Kidney glomerular epithelial cell (primary cell): ENCODE results near the gene COX5A.
"Not testable (repeated sequence)": the region's sequence is repeated elsewhere in the genome, so short reads cannot be mapped to it uniquely, and the experiment has no call there.

ENCODE experiments used
- DNase-seq: peaks from one replicate; lab custom pipeline; 2025; lab: John Stamatoyannopoulos, UW

The COX5A gene

GRCh38 chr15:74955796-74956647 lies 18.1 kb upstream of the COX5A start:
- DNase-seq, result no peak

DNA sequence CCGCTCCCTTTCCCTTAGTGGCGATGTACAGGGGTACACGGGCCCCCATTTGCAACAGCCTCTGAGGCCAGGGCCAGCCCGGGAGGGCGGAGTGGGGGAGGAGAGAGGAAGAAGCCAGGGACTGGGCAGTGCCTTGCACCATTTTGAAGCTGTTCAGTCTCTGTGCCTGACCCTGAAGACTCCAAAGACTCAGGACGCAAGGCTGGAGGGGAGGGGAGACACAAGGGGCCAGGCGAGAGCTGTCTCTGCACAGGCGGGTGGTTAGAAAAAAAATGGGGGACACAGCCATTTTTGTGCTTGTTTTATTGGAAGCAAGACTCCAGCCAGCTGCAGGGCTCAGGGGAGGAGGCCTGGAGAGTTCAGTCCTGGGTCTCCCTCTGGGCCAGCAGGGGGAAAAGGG lies 17.1 kb upstream of the COX5A start:
- no peak for DNase-seq

DNA sequence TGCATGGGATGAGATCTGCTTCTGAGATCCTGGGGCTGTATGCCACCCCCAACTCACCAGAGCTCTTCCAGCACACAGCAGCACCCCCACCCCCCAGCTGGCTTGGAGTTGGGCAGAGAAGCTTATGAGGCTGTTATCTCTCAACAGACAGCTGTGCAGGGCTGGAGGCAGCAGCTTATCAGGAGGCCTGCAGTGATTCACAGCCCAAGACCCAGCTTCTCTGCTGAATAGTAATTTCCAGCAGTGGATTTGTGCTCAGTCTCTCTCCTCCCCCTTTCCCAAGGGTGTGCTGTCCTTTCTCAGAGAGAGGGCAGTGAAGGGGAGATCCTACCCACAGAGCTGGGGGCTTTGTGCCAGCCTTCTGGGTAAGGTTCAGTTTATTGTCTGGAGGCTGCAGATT lies 16.6 kb upstream of the COX5A start:
- peak; percentile 10 for DNase-seq

DNA sequence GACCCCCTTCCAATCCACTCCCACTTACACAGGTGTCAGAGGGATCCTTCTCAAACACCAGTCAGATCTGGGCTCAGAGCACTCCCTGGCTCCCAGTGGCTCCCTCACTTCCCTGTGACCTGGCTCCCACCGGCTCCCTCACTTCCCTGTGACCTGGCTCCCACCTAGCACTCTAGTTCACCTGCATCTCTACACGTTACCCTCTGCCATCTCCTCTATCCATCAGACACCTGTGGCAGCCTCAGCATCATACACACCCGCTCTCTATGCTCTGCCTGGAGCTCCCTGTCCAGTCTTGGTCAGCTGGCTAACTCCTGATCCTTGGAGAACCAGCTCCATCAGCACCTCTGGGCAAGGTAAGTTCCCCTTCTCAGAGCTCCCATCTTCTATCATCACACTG lies 13.1 kb upstream of the COX5A start:
- no peak for DNase-seq

- DNase-seq, result peak; percentile 61
These were observed 12.4 kb upstream of the COX5A start for GRCh38 chr15:74950078-74950908.

GRCh38 chr15:74937272-74937589 lies 642 bp downstream of the COX5A start:
- DNase-seq, result peak; percentile 4

- DNase-seq, result not testable (repeated sequence)
These were observed 2.7 kb downstream of the COX5A start for GRCh38 chr15:74935193-74935592.

DNA sequence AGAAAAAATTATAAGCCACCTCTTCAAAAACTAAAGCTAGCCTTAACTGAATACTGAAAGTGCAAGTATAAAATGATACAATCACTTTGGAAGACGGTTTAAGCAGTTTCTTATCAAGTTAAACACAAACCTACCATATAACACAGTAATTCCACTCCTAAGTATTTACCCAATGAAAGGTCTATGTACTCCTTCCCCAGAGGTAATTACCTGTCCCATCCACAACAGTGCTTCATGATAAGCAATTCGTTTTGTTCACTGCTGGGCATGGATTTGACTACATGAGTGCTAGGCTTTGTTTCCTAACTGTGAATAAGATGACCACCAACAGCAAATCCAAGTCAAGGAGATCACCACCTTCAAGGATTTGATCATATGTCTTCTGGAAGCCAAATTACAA lies 4.3 kb downstream of the COX5A start:
- no peak for DNase-seq

GRCh38 chr15:74928771-74929198 lies 9.1 kb downstream of the COX5A start:
- DNase-seq, result no peak

GRCh38 chr15:74924525-74924924 lies 13.3 kb downstream of the COX5A start:
- no peak for DNase-seq

DNA sequence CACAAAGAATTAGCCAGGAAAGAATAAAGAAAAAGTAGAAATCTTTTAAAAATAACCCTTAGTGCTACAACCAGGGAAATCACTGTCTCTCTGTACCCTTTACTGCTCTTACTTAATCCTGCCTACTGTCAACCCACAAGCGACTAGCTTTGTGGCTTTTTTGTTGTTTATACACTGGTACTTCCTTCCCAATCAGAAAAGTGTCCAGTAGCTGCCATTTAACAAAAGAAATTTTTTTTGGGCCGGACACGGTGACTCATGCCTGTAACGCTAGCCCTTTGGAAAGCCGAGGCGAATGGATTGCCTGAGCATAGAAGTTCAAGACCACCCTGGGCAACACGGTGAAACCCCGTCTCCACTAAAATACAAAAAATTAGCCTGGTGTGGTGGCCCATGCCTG lies 17.4 kb downstream of the COX5A start:
- DNase-seq, result no peak

GRCh38 chr15:74917676-74918075 lies 20.2 kb downstream of the COX5A start:
- no peak for DNase-seq

DNA sequence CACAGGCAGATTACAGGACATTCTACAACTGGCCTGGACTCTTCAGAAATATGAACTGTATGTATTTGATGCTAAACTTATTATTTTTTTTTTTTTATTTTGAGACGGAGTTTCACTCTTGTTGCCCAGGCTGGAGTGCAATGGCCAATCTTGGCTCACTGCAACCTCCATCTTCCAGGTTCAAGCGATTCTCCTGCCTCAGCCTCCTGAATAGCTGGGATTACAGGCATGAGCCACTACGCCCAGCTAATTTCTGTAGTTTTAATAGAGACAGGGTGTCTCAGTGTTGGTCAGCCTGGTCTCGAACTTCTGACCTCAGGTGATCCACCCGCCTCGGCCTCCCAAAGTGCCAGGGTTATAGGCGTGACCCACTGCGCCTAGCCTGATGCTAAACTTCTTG lies 24.1 kb downstream of the COX5A start:
- not testable (repeated sequence) for DNase-seq

DNA sequence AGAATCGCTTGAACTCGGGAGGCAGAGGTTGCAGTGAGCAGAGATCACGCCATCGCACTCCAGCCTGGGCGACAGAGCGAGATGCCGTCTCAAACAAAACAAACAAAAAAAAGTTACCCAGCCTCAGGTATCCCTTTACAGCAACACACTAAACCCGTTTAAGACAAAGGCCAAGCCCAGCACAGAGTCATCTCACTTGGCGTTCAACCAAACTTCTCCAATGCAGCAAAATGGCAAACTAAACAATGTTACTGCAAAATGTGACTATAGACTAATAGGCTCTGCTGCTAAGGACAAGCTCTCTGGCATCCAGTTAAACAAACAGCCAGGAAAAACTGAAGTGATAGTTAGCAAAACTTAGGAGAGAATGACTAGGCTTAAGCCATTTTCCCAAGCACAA lies 24.8 kb downstream of the COX5A start:
- no peak for DNase-seq

DNA sequence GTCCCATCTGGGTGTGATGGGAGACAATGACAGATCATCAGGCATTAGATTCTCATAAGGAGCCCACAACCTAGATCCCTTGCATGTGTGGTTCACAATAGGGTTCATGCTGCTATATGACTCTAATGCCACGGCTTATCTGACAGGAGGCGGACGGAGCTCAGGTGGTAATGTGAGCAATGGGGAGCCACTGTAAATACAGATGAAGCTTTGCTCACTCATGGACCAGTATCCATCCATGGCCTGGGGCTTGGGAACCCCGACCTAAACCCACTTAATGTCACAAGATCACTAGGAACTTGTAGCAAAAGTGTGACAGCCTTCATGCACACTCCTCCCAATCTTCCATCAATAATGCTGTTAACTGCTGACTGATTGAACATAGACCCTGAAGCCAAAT lies 29.2 kb downstream of the COX5A start:
- no peak for DNase-seq

DNA sequence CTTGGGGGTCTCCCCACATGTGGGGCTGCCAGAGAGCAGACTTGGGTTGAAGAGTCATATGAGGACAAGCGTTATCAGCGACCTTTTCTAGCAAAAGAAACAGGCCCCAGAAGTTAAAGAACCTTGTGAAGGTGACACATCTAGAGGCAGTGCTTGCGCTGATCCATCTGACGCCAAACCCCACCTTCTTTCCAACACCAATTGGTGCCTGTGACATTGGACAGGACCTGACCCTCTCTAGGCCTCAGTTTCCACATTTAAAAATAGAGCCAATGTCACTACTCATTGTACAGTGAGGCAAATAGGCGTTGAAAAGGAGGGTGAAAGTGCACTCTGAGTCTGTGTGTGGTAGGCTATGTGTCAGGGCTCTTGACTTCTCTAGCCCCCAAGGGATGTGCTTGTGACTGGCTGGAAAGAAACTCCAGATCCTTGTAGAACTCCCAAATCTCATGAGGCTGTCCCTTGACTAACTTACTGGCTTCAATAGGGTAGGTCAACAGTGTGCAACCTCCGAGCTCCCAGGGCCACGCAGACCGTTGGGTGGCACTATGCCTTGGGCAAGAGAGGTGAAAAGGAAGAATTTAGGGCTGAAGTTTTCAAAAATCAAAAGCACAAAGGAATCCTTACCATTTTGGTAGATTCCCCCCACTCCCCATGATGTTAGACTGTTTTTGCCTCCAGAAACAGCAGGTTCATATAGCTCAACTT lies 30.6 kb downstream of the COX5A start:
- no peak for DNase-seq

- DNase-seq, result peak; percentile 69
These were observed 31.3 kb downstream of the COX5A start, which contains the start of gene FAM219B for GRCh38 chr15:74906450-74907162. Gene FAM219B (minus strand): TSS chr15:74906851. CDS start chr15:74906800, 51 bp downstream.

- no peak for DNase-seq
These were observed 31.8 kb downstream of the COX5A start for GRCh38 chr15:74906067-74906449.

DNA sequence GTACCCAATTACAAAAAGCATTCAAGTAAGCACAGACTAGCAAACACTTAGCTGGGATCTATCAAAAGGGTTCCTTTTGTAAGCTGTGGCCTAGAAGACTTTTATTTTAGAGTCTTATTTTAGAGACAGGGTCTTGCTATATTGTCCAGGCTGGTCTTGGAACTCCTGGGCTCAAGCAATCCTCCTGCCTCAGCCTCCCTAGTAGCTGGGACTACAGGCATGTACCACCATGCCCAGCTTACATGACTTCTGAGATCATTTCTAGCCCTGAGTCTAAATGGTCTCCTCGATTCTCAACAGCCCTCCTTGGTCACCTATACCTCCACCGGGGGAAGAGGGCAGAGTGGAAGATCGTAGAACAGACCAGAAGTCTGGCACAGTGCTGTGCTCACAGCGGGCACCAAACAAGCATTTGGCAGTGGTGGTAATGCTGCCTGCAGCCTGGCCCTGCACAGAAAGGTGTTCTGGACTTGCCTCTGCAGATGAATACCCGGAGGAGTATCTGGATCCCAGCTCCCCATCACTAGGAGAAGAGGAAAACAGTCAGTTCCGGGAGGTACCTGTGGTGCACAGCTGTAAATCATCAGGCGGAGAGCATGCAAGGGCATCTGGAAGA lies 33.6 kb downstream of the COX5A start:
- DNase-seq, result no peak

DNA sequence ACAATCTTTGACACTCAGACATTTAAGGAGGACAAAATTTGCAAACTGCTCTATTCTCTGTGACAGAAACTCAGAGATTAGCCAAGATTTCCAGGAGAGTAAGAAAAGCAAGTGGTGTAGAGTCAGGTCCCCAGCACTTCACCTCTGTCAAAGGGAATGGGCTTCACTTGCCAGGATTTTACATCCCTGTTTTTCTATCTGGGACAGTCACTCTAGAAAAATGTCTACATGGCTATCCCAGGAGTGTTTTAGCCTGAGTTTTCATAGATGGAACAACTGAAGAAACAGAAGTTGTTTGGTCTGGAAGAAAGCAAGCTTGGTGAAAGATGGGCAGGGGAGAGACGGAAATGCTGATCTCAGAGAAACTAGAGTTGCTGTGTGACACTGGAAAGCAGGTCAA lies 34.2 kb downstream of the COX5A start:
- DNase-seq, result no peak

GRCh38 chr15:74902295-74903075 lies 35.4 kb downstream of the COX5A start:
- no peak for DNase-seq
